Measurements from ENCODE around the gene TSPAN15.
"Not testable (repeated sequence)": the region's sequence is repeated elsewhere in the genome, so short reads cannot be mapped to it uniquely, and the experiment has no call there.

TSPAN15 gene

DNA sequence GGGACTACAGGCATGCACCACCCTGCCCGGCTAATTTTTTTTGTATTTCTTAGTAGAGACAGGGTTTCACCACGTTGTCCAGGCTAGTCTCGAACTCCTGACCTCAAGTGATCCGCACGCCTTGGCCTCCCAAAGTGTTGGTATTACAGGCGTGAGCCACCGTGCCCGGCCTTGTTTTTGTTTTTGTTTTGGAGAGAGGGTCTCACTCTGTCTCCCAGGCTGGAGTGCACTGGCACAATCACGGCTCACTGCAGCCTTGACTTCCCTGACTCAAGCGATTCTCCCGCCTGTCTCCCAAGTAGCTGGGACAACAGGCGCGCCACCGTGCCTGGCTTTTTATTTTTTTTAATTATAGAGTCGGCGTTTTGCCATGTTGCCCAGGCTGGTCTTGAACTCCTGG, 870 bp upstream of the TSPAN15 start:
- not testable (repeated sequence) for DNase-seq

DNA sequence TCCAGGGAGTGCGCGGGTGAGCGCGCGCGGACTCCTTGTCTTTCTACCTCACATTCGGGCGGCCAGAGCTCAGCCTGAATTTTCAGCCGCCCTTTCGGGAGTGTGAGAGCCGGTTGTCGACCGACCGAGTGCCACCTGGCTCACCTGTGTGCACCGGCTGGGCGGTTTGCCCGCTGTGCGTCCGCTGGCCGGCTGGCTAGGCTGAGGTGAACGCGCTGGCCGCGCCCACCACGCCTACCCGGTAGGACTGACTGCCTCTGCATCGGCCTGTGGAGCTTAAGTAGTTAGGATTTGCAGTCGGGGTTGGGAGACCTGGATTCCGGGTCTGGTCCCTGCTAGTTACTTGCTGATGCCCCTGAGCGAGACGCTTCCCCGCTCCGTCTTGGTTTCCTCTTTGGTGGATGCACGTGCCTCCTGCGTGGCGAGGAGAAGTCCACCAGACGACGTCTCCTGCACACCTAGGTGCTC, 553 bp downstream of the TSPAN15 start:
- no peak for DNase-seq

DNA sequence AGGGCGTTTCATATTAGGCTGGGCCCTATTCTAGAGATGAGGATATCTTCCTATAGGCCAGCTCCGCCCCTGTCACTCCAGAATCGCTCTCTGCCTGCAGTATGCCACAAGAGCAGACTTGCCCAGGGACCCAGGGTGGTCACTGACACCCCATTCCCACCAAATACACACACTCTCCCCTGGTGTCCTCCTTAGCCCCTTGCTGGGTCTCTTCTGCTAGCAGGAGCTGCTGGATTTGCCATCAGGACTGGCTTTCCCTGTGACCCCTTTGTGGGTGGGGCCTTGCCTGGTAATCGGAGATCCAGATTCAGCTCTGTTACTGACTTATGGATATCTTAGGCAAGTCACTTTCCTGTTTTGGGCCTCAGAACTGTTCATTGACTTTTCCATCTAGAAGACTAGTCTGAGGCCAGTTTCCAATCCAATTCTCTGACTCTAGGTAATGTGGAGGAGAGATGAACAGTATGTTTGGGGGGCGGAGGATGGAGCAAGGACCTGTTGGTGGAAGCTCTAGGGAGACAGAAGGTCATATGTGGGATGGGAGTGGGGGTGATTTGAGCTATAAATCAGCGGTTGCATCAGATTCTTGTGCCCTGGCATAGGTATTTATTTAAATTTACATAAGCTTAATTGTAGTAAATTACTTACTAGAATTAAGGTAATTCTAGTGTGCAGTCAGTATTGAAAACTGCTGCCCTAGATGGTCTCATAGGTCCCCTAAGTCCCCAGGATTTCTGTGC, 1.6 kb downstream of the TSPAN15 start:
- DNase-seq = no peak

DNA sequence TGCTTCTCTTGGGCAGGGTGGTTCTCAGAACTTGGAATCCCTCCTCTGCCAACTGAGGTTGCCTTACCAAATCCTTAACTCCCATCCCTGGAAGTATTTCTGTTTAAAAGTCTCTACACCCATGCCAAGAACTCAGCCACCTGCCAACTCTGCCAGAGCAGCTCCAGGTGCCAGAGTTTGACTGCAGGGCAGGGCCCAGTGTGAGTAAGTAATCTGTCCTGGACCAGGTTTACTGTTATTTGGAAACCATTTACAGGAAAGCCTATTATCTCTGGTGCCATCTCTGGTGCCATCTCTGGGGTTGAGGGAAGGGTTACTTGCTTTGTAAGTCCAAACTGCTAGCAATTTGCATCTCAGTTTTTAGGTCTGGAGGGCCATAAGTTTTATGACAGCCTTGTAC, 2.5 kb downstream of the TSPAN15 start:
- DNase-seq = no peak

DNA sequence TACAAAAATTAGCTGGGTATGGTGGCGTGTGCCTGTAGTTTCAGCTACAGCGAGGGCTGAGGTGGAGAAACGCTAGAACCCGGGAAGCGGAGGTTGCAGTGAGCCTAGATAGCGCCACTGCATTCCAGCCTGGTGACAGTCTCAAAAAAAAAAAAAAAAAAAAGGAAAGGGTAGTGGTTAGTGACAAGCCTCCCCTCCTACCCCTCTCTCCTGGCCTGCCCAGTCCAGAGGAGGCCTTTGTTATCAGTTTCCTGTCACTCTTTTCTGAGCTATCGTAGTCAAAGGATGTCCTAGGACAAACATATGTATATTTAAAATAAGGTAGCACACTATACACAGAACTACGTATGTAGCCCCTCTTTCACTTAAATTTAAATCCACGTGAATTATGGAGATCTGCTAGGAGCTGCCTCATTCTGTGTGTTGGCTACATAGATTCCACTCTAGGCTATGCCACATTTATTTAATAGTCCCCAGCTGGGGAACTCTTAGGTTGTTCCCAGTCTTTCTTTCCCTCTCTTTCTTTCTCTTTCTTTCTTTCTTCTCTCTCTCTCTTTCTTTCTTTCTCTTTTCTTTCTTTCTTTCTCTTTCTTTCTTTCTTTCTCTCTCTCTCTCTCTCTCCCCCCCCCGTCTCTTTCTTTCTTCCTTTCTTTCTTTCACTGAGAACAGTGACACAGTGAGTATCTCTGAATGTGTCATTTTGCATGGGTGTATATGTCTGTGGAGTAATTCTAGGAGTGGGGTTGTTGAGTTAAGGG, 3.9 kb downstream of the TSPAN15 start:
- no peak for DNase-seq

DNA sequence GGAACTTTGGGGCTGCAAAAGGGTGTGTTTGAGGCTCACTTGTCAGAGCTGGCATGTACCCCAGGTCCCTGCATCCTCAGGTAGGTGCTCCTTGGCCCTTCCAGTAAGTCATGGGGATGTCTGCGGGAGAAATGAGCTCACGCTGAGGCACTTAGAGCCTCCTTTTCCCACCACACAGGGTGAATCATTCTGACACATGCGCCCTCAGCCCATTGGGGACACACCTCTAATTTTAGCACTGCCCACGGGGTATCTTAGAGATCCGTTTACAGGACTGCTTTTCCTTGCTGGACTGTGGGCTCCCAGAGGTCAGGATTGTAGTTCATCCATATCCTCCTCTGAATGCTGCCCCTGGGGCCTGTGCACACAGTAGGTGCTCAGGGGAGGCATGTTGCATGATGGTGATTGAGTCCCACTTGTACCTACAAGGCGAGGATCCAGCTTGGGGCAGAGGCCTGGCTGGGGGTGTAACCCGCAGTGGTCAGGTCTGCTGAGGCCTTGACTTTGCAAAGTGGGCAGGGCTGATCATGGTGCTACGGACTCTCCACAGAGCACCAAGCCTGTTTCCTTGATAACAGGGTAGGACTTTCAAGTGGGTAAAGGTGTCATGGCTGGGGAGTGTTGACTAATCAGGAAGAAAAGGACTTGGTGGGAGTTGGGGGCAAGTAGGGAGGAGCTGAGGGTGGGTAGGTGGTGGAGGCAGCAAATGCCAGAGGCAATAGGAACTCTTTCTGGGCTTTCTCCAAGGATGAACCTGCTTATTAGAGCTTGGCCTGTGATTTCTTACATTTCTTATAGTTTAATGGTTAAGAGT, 5.8 kb downstream of the TSPAN15 start:
- no peak for DNase-seq

DNA sequence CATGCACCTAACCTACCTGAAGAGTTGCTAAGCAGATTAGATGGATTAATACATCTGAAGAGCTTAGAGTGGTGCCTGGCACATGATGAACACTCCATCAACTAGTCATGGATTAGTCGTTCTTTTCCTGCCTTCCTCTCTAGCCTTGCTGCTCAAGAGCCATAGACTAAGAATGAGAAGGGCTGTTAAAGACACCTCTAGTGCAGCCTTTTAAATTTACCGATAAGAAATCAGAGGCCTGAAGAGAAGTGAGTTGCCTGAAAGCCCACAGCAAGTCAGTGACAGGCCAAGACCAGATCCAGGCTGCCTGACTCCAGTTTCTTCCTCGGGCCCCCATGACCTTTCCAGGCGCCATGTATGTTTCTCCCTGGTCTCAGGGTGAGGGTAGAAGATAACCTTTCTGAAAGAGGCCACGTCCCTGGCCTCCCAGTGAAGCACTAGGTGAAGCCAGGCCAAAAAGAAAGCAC, 6.5 kb downstream of the TSPAN15 start:
- no peak for DNase-seq

DNA sequence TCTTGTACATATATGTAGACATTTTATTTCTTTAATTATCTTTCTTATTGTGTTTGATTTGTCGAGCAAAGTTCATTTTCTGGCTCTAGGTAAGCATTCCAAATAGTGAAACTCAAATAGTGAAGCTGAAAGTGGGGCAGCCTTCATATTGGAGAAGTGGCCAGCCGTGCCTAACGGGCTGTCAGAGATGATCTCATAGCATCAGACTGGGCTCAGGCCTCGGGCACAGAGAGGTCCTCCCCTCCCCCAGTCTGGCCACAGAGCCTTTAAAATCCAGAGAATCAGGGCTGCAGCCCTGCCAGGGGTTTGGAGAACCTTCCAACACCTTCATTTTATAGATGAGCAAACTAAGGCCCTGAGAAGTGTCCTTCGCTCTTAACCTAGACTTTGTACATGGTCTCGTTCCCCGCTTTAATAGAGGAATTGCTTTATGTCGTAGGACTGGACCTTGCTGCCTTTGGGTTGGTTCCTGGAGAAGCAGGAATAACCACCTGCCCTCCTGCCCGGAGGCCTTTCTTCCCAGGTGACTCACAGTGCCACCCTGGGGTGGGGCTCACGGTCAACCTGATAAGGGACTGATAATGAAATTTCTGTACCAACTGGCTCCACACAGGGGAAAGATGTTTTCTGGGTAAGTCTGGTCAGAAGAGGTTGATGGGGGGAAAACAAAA, 7.3 kb downstream of the TSPAN15 start:
- DNase-seq = peak; percentile 69

DNA sequence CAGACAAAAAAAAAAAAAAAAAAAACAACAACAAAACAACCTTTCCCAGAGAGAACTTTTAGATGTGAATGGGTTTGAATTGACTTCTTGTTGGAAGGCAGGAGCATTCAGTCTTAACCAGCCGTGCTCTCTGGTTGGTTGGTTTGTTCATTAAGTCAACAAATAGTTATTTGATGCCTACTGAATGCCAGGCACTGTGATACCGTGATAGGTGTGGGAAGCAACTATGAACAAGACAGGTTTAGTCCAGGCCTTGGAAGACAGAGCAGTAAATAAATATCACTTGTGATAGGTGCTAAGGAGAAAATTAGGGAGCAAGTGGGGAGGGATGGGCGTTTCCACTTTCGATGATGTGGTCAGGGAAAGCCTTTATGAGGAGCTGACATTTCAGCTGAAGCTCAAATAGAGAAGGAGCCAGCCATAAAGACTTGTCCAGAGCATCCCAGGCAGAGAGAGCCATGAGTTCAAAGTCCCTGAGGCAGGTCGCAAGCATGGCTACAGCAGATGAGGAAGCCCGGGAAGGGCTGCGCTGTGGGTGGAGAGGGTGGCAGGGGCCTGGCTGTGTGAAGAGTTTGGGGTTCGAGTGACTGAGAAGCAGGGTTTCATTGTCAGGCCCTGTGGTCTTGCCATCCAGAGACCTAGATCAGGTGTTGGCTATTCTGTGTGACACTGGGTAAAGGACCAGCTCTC, 8.0 kb downstream of the TSPAN15 start:
- no peak for DNase-seq

DNA sequence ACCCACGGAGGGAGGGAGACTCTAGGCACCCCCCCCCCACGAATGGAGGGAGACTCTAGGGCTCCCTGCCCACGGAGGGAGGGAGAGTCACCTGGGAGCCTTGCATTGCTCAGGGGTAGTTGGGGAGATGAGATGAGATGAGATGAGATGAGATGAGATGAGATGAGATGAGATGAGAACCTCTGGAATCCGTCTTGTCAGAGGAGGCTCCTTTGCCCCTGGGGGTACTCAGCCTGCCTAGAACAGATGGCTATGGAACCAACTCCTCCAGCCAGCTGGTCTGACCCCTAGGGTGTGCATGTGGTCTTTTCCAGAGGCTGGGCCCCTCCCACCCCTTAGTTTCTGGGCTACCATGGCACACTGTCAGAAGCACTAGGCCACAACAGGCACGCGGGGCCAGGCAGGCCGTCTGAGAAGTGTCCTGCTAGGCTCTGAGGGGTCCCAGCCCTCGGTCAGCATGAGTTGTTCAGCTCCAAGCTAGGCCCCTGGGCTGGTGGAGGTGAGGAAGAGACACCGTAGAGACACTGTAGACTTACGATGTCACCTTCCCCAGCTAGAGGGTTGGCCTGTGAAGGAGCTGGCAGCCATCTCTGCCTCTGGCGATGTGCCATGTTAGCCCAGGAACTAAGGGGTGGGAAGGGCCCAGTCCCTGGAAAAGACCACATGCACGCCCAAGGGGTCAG, 8.8 kb downstream of the TSPAN15 start:
- DNase-seq = no peak

DNA sequence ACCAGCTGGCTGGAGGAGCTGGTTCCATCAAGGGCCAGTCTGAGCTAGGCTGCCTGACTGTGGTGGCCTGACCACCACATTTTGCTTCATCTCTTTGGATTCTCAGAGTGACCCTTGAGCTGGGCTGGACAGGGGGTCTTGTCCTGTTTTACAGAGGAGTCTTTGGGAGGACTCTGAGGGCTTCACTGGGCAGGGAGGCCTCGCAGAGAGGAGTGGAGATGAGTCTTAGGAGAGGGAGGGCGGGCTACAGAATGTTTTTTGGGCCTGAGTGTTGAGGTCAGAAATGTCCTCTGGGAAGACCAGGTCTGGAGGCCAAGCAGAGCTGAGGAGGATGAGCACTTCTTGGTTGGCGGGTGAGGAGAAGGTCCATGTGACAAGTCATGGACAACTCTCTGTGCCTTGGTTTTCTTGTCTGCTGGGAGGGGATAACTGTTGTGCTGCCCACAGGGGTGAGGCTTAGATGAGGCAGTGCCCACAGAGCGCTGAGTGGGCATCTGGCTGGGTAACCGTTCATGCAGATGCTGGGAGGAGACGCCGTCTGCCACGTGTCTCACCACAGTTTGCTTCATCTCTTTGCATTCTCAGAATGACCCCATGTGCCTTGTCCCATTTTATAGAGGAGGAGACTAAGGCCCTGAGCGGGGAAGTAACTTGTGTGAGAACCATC, 9.4 kb downstream of the TSPAN15 start:
- DNase-seq = no peak

DNA sequence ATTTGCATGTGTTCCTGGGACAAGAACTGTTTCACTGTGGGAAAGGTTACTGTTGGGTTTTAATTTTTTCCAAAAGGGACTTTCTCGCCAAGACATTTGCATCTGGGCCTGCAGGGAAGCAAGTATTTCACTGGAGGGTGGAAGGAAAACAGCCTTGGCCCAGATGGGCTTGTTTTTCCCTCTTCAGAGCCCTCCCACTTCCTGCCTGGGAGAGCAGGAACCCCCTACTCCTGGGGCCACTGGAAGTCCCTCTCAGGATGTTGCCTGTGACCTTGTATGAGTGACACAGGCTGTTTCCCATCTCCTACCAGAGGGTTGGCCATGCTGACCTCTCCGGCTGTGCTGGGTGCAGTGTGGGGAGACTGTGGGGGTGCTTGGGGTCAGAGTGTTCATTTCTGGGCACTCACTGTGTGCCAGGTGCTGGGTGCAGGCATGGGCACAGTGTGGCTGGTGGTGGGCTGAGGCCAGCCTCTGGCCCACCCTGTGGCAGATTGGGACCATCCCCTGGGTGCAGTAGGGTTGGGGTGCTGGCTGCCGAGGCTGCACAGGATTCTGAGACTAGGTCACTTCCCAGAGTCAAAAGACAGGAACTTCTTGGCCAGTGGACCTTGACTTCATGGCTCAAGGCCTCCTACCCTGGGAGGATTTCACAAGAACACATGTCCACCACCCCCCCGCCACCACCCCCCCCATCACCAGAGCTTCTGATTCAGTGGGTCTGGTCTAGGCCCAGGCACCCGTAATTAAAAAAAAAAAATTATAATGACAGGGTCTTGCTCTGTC, 10.2 kb downstream of the TSPAN15 start:
- DNase-seq = no peak

DNA sequence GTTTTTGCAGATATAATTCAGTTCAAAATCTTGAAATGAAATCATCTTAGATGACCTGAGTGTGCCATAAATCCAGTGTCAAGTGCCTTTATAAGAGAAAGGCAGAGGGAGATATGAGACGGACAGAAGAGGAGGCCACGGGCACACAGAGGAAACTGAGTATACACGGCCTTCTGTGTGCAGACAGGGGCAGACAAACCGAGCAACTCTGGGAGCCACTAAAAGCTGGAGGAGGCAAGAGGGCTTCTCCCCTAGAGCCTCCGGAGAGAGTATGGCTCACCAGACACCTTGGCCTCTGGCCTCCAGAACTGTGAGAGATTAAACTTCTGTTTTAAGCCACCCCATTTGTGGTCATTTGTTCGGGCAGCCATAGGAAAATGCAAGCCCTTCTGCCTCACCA, 12.6 kb downstream of the TSPAN15 start:
- DNase-seq = no peak

DNA sequence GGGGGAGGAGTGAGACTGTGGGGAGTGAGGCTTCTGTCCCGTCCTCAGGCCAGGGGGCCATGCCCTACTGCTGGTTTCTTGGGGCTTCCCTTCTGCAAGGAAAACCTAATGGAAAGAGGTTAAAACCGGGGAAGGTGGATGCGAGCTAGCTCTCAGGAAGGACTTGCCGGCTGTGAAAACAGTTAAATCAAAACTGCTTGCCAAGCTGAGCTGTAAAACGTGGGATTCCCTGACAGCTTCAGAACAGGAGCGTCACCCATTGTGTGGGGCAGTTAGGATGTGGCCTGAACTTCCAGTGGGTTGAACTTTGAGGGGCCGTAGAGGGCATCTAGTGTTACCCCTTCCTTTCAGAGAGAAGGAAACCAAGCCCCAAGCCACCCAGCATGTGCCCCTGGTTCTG, 13.1 kb downstream of the TSPAN15 start:
- no peak for DNase-seq

DNA sequence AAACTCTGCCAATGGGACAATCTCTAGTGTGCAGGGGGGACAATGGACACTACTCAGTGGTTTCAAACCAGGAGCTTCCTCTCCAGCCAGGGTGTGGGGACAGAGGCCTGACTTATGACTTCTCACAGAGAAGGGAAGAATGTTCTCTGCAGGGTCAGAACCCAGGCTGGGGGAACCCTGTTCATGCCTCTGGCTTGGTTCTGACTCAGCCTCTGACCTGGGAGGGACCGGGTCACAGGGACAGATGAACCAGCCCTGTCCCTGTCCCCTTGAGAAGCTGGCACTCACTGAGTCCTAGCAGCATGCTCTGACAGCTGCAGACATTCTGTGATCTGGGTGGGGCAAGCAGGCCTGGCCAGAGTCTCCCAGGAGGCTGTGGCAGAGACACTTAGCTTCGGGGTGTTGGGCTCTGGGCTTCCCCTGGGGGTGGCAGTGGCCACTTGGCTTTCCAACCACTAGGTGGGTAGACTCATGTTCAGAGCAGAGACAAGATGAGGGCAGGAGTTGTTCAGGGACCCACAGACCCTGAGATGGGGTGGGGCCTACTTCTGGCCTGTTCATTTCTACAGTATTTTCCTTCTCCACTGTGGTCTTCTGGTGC, 13.6 kb downstream of the TSPAN15 start:
- DNase-seq = no peak

DNA sequence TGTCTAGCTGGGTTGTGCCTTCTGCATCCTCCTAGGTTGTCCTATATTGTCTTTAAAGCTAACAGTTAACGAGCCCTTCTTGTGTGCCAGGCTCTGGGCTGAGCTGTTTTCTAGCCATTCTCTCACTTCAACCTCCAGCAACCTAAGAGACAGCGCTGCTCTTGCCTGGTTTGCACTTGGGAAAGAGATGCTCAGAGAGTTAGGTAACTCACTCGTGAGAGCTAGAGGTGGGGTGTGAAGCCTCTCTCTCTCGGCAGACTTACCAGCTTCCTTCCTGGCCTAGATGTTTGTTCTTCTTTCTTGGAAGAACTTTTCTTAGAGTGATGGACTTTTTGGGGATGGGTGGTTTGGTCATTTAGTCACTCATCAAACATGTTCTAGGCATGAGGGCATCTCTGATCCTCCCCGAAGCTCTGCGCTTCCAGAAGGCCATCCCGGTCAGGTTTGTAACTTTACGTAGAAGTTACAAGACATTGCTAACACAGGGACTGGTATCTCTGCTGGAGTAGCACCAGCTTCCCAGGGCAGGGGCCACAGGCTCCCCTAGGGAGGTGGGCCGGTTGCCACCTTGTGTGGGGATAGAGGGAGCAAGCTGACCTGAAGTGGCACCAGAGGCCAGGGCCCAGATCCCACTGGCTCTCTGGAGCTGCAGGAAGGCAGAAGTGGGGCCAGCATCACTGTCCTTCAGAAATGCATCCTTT, 14.3 kb downstream of the TSPAN15 start:
- DNase-seq = no peak

DNA sequence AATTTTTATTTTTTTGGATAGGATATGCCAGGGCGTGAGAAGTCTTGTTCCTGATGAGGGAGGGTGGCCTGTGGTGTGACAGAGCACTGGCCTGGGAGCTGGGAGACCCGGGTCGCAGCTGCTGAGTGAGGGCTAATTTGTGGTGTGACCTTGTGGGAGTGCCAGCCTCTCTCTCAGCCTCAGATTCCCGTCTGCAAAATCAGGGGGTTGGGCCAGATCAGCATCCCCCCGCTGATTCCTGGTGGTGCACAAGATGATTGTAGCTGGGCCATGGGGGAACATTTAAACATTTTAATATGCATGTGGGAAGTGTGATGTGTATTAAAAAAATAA, 14.9 kb downstream of the TSPAN15 start:
- DNase-seq = no peak

DNA sequence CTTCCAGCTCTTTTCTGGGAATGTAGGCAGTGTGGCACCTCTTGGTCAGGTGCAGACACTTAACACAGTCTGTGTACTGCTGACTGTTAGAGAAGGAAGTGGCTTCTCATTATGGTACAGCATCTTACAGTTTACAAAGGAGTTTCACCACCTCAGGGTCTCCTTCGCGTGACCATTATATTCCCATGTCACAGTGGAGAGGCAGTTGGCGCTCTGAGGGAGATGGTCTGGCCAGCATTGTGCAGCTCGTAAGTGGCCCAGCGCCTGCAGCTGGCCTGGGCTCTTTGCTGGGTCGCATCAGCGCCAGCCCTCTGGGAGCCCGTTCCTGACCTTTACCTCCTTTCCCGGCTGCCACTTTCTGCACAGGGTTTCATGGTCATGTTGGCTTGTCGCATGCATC, 15.4 kb downstream of the TSPAN15 start:
- no peak for DNase-seq
